NT2/D1 (cell line): Measurements from ENCODE around the gene TAF1.

Experiments used
- YY1 ChIP-seq: IDR thresholded peaks from 2 replicates; pipeline ENCODE4 v1.6.1; 2011; ENCODE audit not compliant: insufficient read length, insufficient read depth
- ZNF274 ChIP-seq: IDR thresholded peaks from 2 replicates; pipeline ENCODE4 v1.6.1; 2011; ENCODE audit warnings: mild to moderate bottlenecking, low read depth, low read length

GRCh38 chrX:71432733-71433132, 66.6 kb downstream of the TAF1 start:
- no peak for TF ChIP-seq ZNF274
- no peak for TF ChIP-seq YY1
